Endothelial cell of umbilical vein (primary cell): Measurements from ENCODE around the gene TULP4.

Experiments
- EZH2 ChIP-seq: IDR thresholded peaks from 2 replicates; pipeline ENCODE4 v1.6.1; 2012; ENCODE audit warnings: borderline replicate concordance, low read depth, mild to moderate bottlenecking, moderate library complexity, low read length, inconsistent platforms; ENCODE audit not compliant: severe bottlenecking
- MYC ChIP-seq: IDR thresholded peaks from one replicate; pipeline ENCODE4 v1.6.1; 2011; ENCODE audit warnings: mild to moderate bottlenecking, low read depth, low read length

DNA sequence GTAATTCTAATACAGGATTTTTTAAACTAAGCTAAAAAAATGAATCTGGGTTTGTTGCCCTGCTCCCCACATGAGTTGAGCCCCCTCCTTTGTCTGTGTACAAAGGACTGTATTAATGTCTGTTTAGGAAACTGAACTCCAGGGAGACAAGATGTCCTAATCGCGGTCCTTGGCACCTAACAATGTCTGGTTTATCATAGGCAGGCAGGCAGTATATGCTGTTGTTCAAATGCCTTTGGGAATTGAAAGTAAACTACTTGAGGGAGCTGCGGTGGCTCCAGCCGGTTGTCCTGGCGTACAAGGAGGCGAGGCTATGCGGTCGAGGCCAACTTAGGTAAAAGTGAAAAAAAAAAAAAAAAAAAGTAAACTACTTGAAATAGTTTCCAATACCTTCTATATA is 98.5 kb downstream of the TULP4 start:
- TF ChIP-seq EZH2 (no peak), MYC (no peak)
